SJSA1 (cell line): Measurements from ENCODE around the gene ZNF620. TPM values are rescaled to one million over a fixed set of nuclear protein-coding genes. Genes with fewer than 3 reads are reported as not detected.

Experiments
- total RNA-seq: library from RNA; depleted of rRNA; stranded (reverse); fragments of >200 nt; shearing (Covaris generic); gene quantifications from 2 replicates; pipeline ENCODE4 v1.2.3, GENCODE V29; 2014; rRNA removed

Gene ZNF620
- total RNA-seq, 1 experiment from 2014 or later = 2.4 TPM

Other genes starting within 250 kb of the ZNF620 start
- gene EIF1B, start 196.3 kb upstream of the ZNF620 start, total RNA-seq = 13.0 and 19.3 TPM in 2 replicates
- not detected in 2 replicates for gene ENTPD3, start 118.9 kb upstream of the ZNF620 start, total RNA-seq
- gene RPL14, start 48.7 kb upstream of the ZNF620 start, total RNA-seq = 303 and 410 TPM in 2 replicates
- gene ZNF619, start 28.9 kb upstream of the ZNF620 start, total RNA-seq = 2.7 and 4.7 TPM in 2 replicates
- 5.9 and 12.7 TPM in 2 replicates for gene ZNF621, start 18.9 kb downstream of the ZNF620 start, total RNA-seq